HG03039 (cell line): ENCODE measurements around the gene YY1.

Experiments
- ATAC-seq: cut with Tn5 transposase; IDR thresholded peaks from one replicate; pipeline ENCODE4 v1.9.1; 2021; ENCODE audit warnings: mild to moderate bottlenecking, moderate library complexity; ENCODE audit not compliant: unreplicated experiment

YY1 gene

GRCh38 chr14:100329233-100330006 is 90.5 kb downstream of the YY1 start:
- ATAC-seq, result no peak

- no peak for ATAC-seq
These were observed 91.0 kb downstream of the YY1 start for GRCh38 chr14:100330007-100330344.

GRCh38 chr14:100330388-100330931 is 91.5 kb downstream of the YY1 start:
- no peak for ATAC-seq

GRCh38 chr14:100332071-100332639 is 93.2 kb downstream of the YY1 start:
- no peak for ATAC-seq
